Psoas muscle (tissue), 8 donors: Measurements from ENCODE around the gene STX4. TPM values are rescaled to one million over a fixed set of nuclear protein-coding genes. Genes with fewer than 3 reads are reported as not detected.

Experiments used
- ATAC-seq, 4 donors: fragments of 200-7000 bp; cut with Tn5 transposase; one replicate each; pipeline ENCODE4 v1.9.1; 2020; ENCODE audit warnings: moderate library complexity in 3 of 4, mild to moderate bottlenecking in 2 of 4
- DNase-seq, 2 donors: peaks; one replicate each; pipeline ENCODE4 v3.0.0-alpha.2; 2020
- H3K27ac ChIP-seq: fragments of 200-600 bp; one replicate; pipeline ENCODE4 v1.8.0; 2022
- H3K27me3 ChIP-seq, 3 donors: fragments of 200-600 bp in 1 of 3; one replicate each; pipeline versions ENCODE4 v1.6.1 to v1.8.0; 2013 to 2022; ENCODE audit warnings: low read length in 2 of 3, mild to moderate bottlenecking in 2 of 3, moderate library complexity in 1 of 3; ENCODE audit not compliant: insufficient read depth in 3 of 3
- H3K36me3 ChIP-seq, 2 donors: fragments of 200-600 bp in 1 of 2; one replicate each; pipeline versions ENCODE4 v1.6.1 to v1.8.0; 2013 to 2022; ENCODE audit warnings: low read depth in 1 of 2, mild to moderate bottlenecking in 1 of 2, moderate library complexity in 1 of 2; ENCODE audit not compliant: insufficient read depth in 1 of 2
- H3K4me1 ChIP-seq: fragments of 200-600 bp; one replicate; pipeline ENCODE4 v1.8.0; 2022
- H3K4me3 ChIP-seq: fragments of 200-600 bp; one replicate; pipeline ENCODE4 v1.8.0; 2022; ENCODE audit warnings: mild to moderate bottlenecking
- H3K9me3 ChIP-seq: fragments of 200-600 bp; one replicate; pipeline ENCODE4 v1.8.0; 2022
- CTCF ChIP-seq: fragments of 200-600 bp; IDR thresholded peaks from one replicate; pipeline ENCODE4 v1.8.0; 2022; ENCODE audit warnings: antibody characterized with exemption
- WGBS, 3 donors: extraction: QIAGEN DNeasy Blood & Tissue Kit; methylation state at CpG; one replicate each; pipeline versions ENCODE4 v1.1.6 to v1.1.7; 2013; 5-methylcytosine and 5-hydroxymethylcytosine counted together
- intact Hi-C, 2 donors: fragments of 100-400 bp; cut with DNase I; formaldehyde crosslinking; loops; one replicate each; pipeline versions ENCODE4 v1.11.0 to v1.14.2; 2022
- polyA plus RNA-seq, 3 donors: library from polyadenylated mRNA; stranded (reverse); fragments of 200-250 nt; gene quantifications; one replicate each; pipeline ENCODE4 v1.2.3, GENCODE V29; 2013
- total RNA-seq, 4 donors: library from RNA; stranded (reverse); fragmentation: NEBNext Ultra II Directional in 2 of 4; extraction: Animal tissue kit (Norgen Biotek cat#: 25700) in 2 of 4; gene quantifications; one replicate each; pipeline versions ENCODE4 v1.2.1 to v1.2.4, GENCODE V29; 2021 to 2023
- donor health status: healthy with polysubstance abuse.
- donor health status: DM: no; HTN: no; CAD: no; lungs with moderate emphysema.
- donor health status: Bipolar disorder and iron deficiency.
- donor health status: healthy.
- donor health status: DM: yes; HTN: yes; CAD: no.
- donor health status: DM: no; HTN: no; CAD: no.
- donor health status: DM: no; HTN: no; CAD: no.
- donor health status: DM: yes; HTN: yes; CAD: no.

STX4 gene
- total and polyA plus RNA-seq, 7 donors = 47.6 to 123 (median 57.8) TPM

- no peak for DNase-seq
- Histone ChIP-seq H3K9me3 (no peaks in the 10 kb centered on the region), H3K4me3 (no peak overlapping the region), H3K27me3 (no peaks in the 10 kb centered on the region), H3K4me1 (peaks cover 6% of the 10 kb centered on the region), H3K27ac (peak overlapping the region; percentile 55), H3K36me3 (no peaks in the 10 kb centered on the region)
- TF ChIP-seq CTCF = no peak
- intact Hi-C loops = loop anchor here in 1 of 2 donors (5.0 to 10.0 kb wide), 2 partner anchors 36 to 59 kb away; partner anchors contain the start of gene STX4
- ATAC-seq = no peak
- WGBS, 3 donors = 77 to 83% (median 79%) methylated on average over 11 of the region's 11 CpGs
Observed at GRCh38 chr16:30995927-30996323, 37.4 kb upstream of the STX4 start.

GRCh38 chr16:30996324-30996984 is 36.9 kb upstream of the STX4 start:
- DNase-seq = no peak
- Histone ChIP-seq H3K27ac (peak overlapping the region; percentile 55), H3K36me3 (no peaks in the 10 kb centered on the region), H3K4me1 (peaks cover 6% of the 10 kb centered on the region), H3K27me3 (no peaks in the 10 kb centered on the region), H3K9me3 (no peaks in the 10 kb centered on the region), H3K4me3 (peak overlapping the region; percentile 73)
- peak; percentile 2 to 27 (median 6) for ATAC-seq
- intact Hi-C loops = loop anchor here in 1 of 2 donors (5.0 to 10.0 kb wide), 2 partner anchors 36 to 58 kb away; partner anchors contain the start of gene STX4
- no peak for TF ChIP-seq CTCF
- 13 to 21% (median 18%) methylated on average over 23 of the region's 23 CpGs for WGBS, 3 donors

- H3K36me3 ChIP-seq = no peaks in the 10 kb centered on the region
- H3K27me3 ChIP-seq = no peaks in the 10 kb centered on the region
- ATAC-seq = peak; percentile 94 to 98 (median 95)
- peak overlapping the region; percentile 73 for H3K4me3 ChIP-seq
- intact Hi-C loops = loop anchor here in 1 of 2 donors (5.0 to 10.0 kb wide), 2 partner anchors 35 to 58 kb away; partner anchors contain the start of gene STX4
- TF ChIP-seq CTCF = no peak
- peak; percentile 88 to 91 for DNase-seq
- H3K4me1 ChIP-seq = peaks cover 6% of the 10 kb centered on the region
- WGBS, 3 donors = 3 to 5% (median 3%) methylated on average over 47 to 60 of the region's 60 CpGs
- no peaks in the 10 kb centered on the region for H3K9me3 ChIP-seq
- peak overlapping the region; percentile 55 for H3K27ac ChIP-seq
Observed at GRCh38 chr16:30996985-30997724, 36.2 kb upstream of the STX4 start.

- peak overlapping the region; percentile 73 for H3K4me3 ChIP-seq
- ATAC-seq (peak in 3 of 4 donors; percentile 11 to 18 (median 16)), DNase-seq (no peak)
- H3K4me1 ChIP-seq = peaks cover 6% of the 10 kb centered on the region
- peak overlapping the region; percentile 16 for H3K27ac ChIP-seq
- TF ChIP-seq CTCF = no peak
- intact Hi-C loops = loop anchor here in 1 of 2 donors (5.0 to 10.0 kb wide), 2 partner anchors 34 to 57 kb away; partner anchors contain the start of gene STX4
- WGBS, 3 donors = 60 to 72% (median 62%) methylated on average over 21 of the region's 21 CpGs
- no peaks in the 10 kb centered on the region for H3K27me3 ChIP-seq
- no peaks in the 10 kb centered on the region for H3K36me3 ChIP-seq
- no peaks in the 10 kb centered on the region for H3K9me3 ChIP-seq
Observed at GRCh38 chr16:30997725-30998711, 35.3 kb upstream of the STX4 start.
